GM21576 (cell line): ENCODE results near the gene USP32.

Source experiments
- ATAC-seq: cut with Tn5 transposase; IDR thresholded peaks from one replicate; pipeline ENCODE4 v1.9.1; 2021; ENCODE audit warnings: mild to moderate bottlenecking, moderate library complexity; ENCODE audit not compliant: unreplicated experiment

Gene USP32

GRCh38 chr17:60304502-60304901 is 87.4 kb downstream of the USP32 start:
- no peak for ATAC-seq

- ATAC-seq, result no peak
Measured at GRCh38 chr17:60303406-60304099, 88.4 kb downstream of the USP32 start.

- no peak for ATAC-seq
Measured at GRCh38 chr17:60301649-60302048, 90.3 kb downstream of the USP32 start.

- ATAC-seq, result no peak
Measured at GRCh38 chr17:60300949-60301348, 91.0 kb downstream of the USP32 start.

- no peak for ATAC-seq
Measured at GRCh38 chr17:60300011-60300410, 91.9 kb downstream of the USP32 start.

- ATAC-seq, result no peak
Measured at GRCh38 chr17:60297760-60298401, 94.1 kb downstream of the USP32 start.

GRCh38 chr17:60296177-60296576 is 95.8 kb downstream of the USP32 start:
- no peak for ATAC-seq

- ATAC-seq, result no peak
Measured at GRCh38 chr17:60293580-60294335, 98.2 kb downstream of the USP32 start.

- ATAC-seq, result no peak
Measured at GRCh38 chr17:60292697-60293096, 99.2 kb downstream of the USP32 start.

GRCh38 chr17:60284709-60285108 is 107.2 kb downstream of the USP32 start:
- ATAC-seq, result no peak

- ATAC-seq, result no peak
Measured at GRCh38 chr17:60283816-60284215, 108.1 kb downstream of the USP32 start.

GRCh38 chr17:60280673-60281072 is 111.3 kb downstream of the USP32 start:
- ATAC-seq, result no peak

- no peak for ATAC-seq
Measured at GRCh38 chr17:60278237-60278636, 113.7 kb downstream of the USP32 start.

- ATAC-seq, result no peak
Measured at GRCh38 chr17:60277258-60277657, 114.7 kb downstream of the USP32 start.

GRCh38 chr17:60269417-60269816 is 122.5 kb downstream of the USP32 start:
- no peak for ATAC-seq

- ATAC-seq, result no peak
Measured at GRCh38 chr17:60260540-60260939, 131.4 kb downstream of the USP32 start.

- no peak for ATAC-seq
Measured at GRCh38 chr17:60258313-60258712, 133.6 kb downstream of the USP32 start.

- no peak for ATAC-seq
Measured at GRCh38 chr17:60256174-60256573, 135.8 kb downstream of the USP32 start.

GRCh38 chr17:60253048-60253447 is 138.9 kb downstream of the USP32 start:
- ATAC-seq, result no peak

- ATAC-seq, result no peak
Measured at GRCh38 chr17:60252459-60252858, 139.5 kb downstream of the USP32 start.

- ATAC-seq, result no peak
Measured at GRCh38 chr17:60249290-60249826, 142.6 kb downstream of the USP32 start.
